Measurements from ENCODE around the gene SMURF1.

SMURF1 gene

GRCh38 chr7:99086944-99087343 lies 57.0 kb downstream of the SMURF1 start:
- TF ChIP-seq ZFX (IDR thresholded peaks at IDR 0.05; ENCODE audit: borderline replicate concordance), result no peak
- TF ChIP-seq, protein P1, sequence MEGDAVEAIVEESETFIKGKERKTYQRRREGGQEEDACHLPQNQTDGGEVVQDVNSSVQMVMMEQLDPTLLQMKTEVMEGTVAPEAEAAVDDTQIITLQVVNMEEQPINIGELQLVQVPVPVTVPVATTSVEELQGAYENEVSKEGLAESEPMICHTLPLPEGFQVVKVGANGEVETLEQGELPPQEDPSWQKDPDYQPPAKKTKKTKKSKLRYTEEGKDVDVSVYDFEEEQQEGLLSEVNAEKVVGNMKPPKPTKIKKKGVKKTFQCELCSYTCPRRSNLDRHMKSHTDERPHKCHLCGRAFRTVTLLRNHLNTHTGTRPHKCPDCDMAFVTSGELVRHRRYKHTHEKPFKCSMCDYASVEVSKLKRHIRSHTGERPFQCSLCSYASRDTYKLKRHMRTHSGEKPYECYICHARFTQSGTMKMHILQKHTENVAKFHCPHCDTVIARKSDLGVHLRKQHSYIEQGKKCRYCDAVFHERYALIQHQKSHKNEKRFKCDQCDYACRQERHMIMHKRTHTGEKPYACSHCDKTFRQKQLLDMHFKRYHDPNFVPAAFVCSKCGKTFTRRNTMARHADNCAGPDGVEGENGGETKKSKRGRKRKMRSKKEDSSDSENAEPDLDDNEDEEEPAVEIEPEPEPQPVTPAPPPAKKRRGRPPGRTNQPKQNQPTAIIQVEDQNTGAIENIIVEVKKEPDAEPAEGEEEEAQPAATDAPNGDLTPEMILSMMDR (IDR thresholded peaks at IDR 0.05), result no peak
- no peak overlapping the region for H3K27ac ChIP-seq

- H3K27ac ChIP-seq, result no peak overlapping the region
- TF ChIP-seq, protein P1 (IDR thresholded peaks at IDR 0.05), result no peak
- TF ChIP-seq ZFX (IDR thresholded peaks at IDR 0.05; ENCODE audit: borderline replicate concordance), result no peak
Observed at GRCh38 chr7:99086532-99086931, 57.4 kb downstream of the SMURF1 start.

GRCh38 chr7:99083733-99084132 lies 60.2 kb downstream of the SMURF1 start:
- TF ChIP-seq, protein P1 (IDR thresholded peaks at IDR 0.05), result no peak
- no peak for TF ChIP-seq ZFX (IDR thresholded peaks at IDR 0.05; ENCODE audit: borderline replicate concordance)
- H3K27ac ChIP-seq, result no peak overlapping the region

DNA sequence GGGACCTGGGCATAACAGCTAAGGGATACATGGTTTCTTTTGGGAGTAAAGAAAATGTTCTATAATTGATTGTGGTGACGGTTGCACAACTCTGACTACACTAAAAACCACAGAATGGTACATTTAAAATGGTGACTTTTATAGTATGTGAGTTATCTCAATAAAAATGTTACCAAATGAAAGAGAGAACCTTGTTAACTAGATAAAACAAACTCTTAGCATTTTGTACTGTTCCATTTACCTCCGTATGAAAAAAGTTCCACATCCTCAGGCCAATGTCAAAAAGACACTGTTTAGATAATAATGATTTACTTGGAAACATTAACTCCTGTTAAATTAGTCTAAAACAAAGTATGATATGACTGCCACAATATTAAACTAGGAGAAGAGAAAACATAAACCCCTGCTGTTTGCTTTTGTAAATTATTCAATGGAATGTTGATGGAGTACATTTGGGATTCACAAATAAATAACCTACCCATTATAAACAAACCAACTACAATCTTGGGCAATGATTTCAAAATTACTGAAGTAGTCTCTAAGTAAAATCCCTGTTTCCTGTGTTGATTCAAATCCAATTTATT lies 60.7 kb downstream of the SMURF1 start:
- no peak for TF ChIP-seq ZFX (IDR thresholded peaks at IDR 0.05; ENCODE audit: borderline replicate concordance)
- TF ChIP-seq, protein P1 (IDR thresholded peaks at IDR 0.05), result no peak
- H3K27ac ChIP-seq, result no peak overlapping the region

GRCh38 chr7:99080679-99081078 lies 63.2 kb downstream of the SMURF1 start:
- TF ChIP-seq, protein P1 (IDR thresholded peaks at IDR 0.05), result no peak
- TF ChIP-seq ZFX (IDR thresholded peaks at IDR 0.05; ENCODE audit: borderline replicate concordance), result no peak
- no peak overlapping the region for H3K27ac ChIP-seq

DNA sequence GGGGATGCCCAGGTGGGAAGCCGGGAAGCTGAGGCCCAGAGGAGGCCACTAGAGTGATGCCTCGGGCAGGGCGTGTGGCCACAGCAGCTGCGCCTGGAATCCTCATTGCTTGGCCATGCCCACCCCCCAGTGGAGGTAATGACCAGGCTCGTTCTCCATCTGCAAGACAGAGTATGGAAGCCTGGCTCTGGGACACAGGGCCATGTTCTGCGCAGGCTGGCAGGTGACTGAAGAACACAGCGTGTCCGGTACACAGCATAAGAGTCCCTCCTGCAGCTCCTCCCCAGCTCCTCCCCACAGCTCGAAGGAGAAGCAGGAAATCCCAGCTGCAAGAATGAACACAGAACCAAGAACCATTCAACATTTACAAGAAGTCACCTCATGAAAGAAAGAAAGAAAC lies 64.8 kb downstream of the SMURF1 start:
- no peak for TF ChIP-seq ZFX (IDR thresholded peaks at IDR 0.05; ENCODE audit: borderline replicate concordance)
- TF ChIP-seq, protein P1 (IDR thresholded peaks at IDR 0.05), result no peak
- H3K27ac ChIP-seq, result peak overlapping the region; percentile 0; the same call in 1 of the 2 replicates

DNA sequence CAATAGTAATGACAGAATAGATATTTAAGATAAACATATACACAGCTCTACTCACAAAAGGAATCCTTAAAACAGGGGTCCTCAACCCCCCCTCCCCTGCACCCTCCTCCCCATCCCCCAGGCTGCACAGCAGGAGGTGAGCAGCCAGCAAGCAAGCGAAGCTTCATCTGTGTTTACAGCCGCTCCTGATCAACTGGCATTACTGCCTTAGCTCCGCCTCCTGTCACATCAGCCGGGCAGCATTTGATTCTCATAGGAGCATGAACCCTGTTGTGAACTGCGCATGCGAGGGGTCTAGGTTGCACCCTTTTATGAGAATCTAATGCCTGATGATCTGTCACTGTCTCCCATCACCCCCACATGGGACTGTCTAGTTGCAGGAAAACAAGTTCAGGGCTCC lies 65.5 kb downstream of the SMURF1 start:
- TF ChIP-seq ZFX (IDR thresholded peaks at IDR 0.05; ENCODE audit: borderline replicate concordance), result no peak
- TF ChIP-seq, protein P1 (IDR thresholded peaks at IDR 0.05), result no peak
- H3K27ac ChIP-seq, result no peak overlapping the region
